HEK293 (cell line): ENCODE measurements around the gene TAF12.
A peak's percentile ranks its signal among the peaks of the same experiment; 100 is the strongest.

ENCODE experiments used
- CTCF ChIA-PET: fragments of 350-600 bp; formaldehyde crosslinking; extraction: SDS; loops from one replicate; lab custom pipeline; 2021; ENCODE audit warnings: antibody characterized with exemption; lab: Yijun Ruan, JAX
- POLR2A ChIA-PET: fragments of 300-600 bp; formaldehyde crosslinking; extraction: SDS; loops from one replicate; lab custom pipeline; 2020; ENCODE audit warnings: antibody characterized with exemption, inconsistent platforms; lab: Yijun Ruan, JAX
- H3K27ac ChIP-seq: fragments of 200-500 bp; sonication (Bioruptor generic); 2 replicates; pipeline ENCODE4 v1.5.1; 2014; ENCODE audit warnings: low read depth, low read length, control low read depth, inconsistent platforms; ENCODE audit errors: extremely low read depth
- H3K36me3 ChIP-seq, 2 experiments: fragments of 200-500 bp in 1 of 2; sonication (Bioruptor generic) in 1 of 2; 1 replicate in 1 of 2; 2 replicates in 1 of 2; pipeline ENCODE4 v1.5.1; 2014 to 2017; ENCODE audit warnings: inconsistent platforms in 2 of 2, low read length in 2 of 2; ENCODE audit not compliant: control insufficient read depth in 2 of 2, insufficient read depth in 1 of 2
- H3K4me1 ChIP-seq: fragments of 200-500 bp; sonication (Bioruptor generic); 2 replicates; pipeline ENCODE4 v1.5.1; 2014; ENCODE audit warnings: mild to moderate bottlenecking, low read length, inconsistent platforms; ENCODE audit not compliant: control insufficient read depth, insufficient read depth
- H3K4me3 ChIP-seq: 2 replicates; pipeline ENCODE4 v1.5.1; 2011; ENCODE audit warnings: low read depth, mild to moderate bottlenecking, control low read depth, low read length, moderate library complexity
- H3K9me3 ChIP-seq: fragments of 200-500 bp; sonication (Bioruptor generic); 2 replicates; pipeline ENCODE4 v1.5.1; 2014; ENCODE audit warnings: low read depth, low read length, inconsistent platforms; ENCODE audit not compliant: control insufficient read depth, insufficient read depth
- BCL11B ChIP-seq: fragments of 450-650 bp; formaldehyde crosslinking; IDR thresholded peaks from 2 replicates; pipeline ENCODE4 v1.5.1; 2016; ENCODE audit warnings: low read depth, missing biosample characterization, missing genetic modification characterization
- OSR2 ChIP-seq: fragments of 450-650 bp; formaldehyde crosslinking; IDR thresholded peaks from 2 replicates; pipeline ENCODE4 v1.5.1; 2016; ENCODE audit warnings: missing biosample characterization, missing genetic modification characterization
- SCRT1 ChIP-seq: fragments of 450-650 bp; formaldehyde crosslinking; IDR thresholded peaks from 2 replicates; pipeline ENCODE4 v1.5.1; 2016; ENCODE audit warnings: missing biosample characterization, missing genetic modification characterization, borderline replicate concordance
- SCRT2 ChIP-seq: fragments of 450-650 bp; formaldehyde crosslinking; IDR thresholded peaks from 2 replicates; pipeline ENCODE4 v1.5.1; 2016; ENCODE audit warnings: missing biosample characterization, missing genetic modification characterization
- SETDB1 ChIP-seq: IDR thresholded peaks from one replicate; pipeline ENCODE4 v1.6.1; 2017; ENCODE audit warnings: mild to moderate bottlenecking, low read length, moderate library complexity, mixed read lengths; ENCODE audit not compliant: insufficient read length
- ZNF184 ChIP-seq: fragments of 450-650 bp; IDR thresholded peaks from 2 replicates; pipeline ENCODE4 v1.5.1; 2018; ENCODE audit warnings: missing biosample characterization, mild to moderate bottlenecking, missing genetic modification characterization
- ZNF324 ChIP-seq: fragments of 450-650 bp; formaldehyde crosslinking; IDR thresholded peaks from 2 replicates; pipeline ENCODE4 v1.5.1; 2016; ENCODE audit warnings: missing biosample characterization, missing genetic modification characterization
- ZNF341 ChIP-seq: fragments of 450-650 bp; formaldehyde crosslinking; IDR thresholded peaks from 2 replicates; pipeline ENCODE4; 2016; ENCODE audit warnings: low read depth, missing biosample characterization, missing genetic modification characterization
- ZNF366 ChIP-seq: fragments of 450-650 bp; formaldehyde crosslinking; conservative IDR thresholded peaks from 2 replicates; pipeline ENCODE4 v1.5.1; 2016; ENCODE audit warnings: missing biosample characterization, missing genetic modification characterization
- ZNF514 ChIP-seq: fragments of 450-650 bp; formaldehyde crosslinking; IDR thresholded peaks from 2 replicates; pipeline ENCODE4 v1.5.1; 2016; ENCODE audit warnings: missing biosample characterization, missing genetic modification characterization
- ZNF521 ChIP-seq: fragments of 450-650 bp; formaldehyde crosslinking; IDR thresholded peaks from 2 replicates; pipeline ENCODE4 v1.5.1; 2017; ENCODE audit warnings: missing biosample characterization, mild to moderate bottlenecking, missing genetic modification characterization
- ZNF530 ChIP-seq: fragments of 450-650 bp; formaldehyde crosslinking; IDR thresholded peaks from 2 replicates; pipeline ENCODE4 v1.5.1; 2016; ENCODE audit warnings: low read depth, missing biosample characterization, missing genetic modification characterization
- ZNF677 ChIP-seq: fragments of 450-650 bp; IDR thresholded peaks from 2 replicates; pipeline ENCODE4 v1.5.0; 2018; ENCODE audit warnings: missing biosample characterization, mild to moderate bottlenecking, missing genetic modification characterization, moderate library complexity
- ZNF701 ChIP-seq: fragments of 450-650 bp; formaldehyde crosslinking; IDR thresholded peaks from 2 replicates; pipeline ENCODE4 v1.5.1; 2016; ENCODE audit warnings: missing biosample characterization, missing genetic modification characterization
- ZNF785 ChIP-seq: fragments of 450-650 bp; formaldehyde crosslinking; IDR thresholded peaks from 2 replicates; pipeline ENCODE4 v1.5.1; 2016; ENCODE audit warnings: missing biosample characterization, missing genetic modification characterization
- ZNF843 ChIP-seq: fragments of 450-650 bp; formaldehyde crosslinking; IDR thresholded peaks from 2 replicates; pipeline ENCODE4 v1.5.1; 2016; ENCODE audit warnings: missing biosample characterization, missing genetic modification characterization
- TF ChIP-seq, protein P1 (sequence below): fragments of 450-650 bp; formaldehyde crosslinking; conservative IDR thresholded peaks from 2 replicates; pipeline ENCODE4 v1.5.1; 2016; ENCODE audit warnings: low read depth, missing biosample characterization, missing genetic modification characterization
- TF ChIP-seq, protein P2 (sequence below): fragments of 450-650 bp; formaldehyde crosslinking; IDR thresholded peaks from 2 replicates; pipeline ENCODE4 v1.5.1; 2016; ENCODE audit warnings: missing biosample characterization, missing genetic modification characterization
- TF ChIP-seq, protein P3 (sequence below): fragments of 450-650 bp; formaldehyde crosslinking; IDR thresholded peaks from 2 replicates; pipeline ENCODE4 v1.5.1; 2017; ENCODE audit warnings: missing biosample characterization, missing genetic modification characterization

Gene TAF12

DNA sequence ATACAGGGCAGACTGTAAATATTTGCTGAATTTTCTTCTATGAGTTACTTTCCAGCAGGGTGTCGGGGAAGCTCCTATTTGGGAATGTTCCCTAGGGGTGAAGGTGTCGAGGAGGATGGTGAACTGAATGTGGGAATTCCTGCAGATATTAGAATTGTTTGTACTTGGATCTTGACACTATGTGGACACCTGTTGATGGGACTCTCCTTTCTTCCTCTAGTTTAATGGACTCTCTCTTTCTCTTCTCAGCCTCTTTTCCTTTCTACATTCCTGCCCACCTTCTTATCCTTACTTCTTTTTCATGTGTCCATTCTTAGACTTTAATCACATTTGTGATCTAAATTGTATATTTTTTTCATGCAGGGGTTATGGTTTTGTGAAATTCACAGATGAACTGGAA lies 75.9 kb downstream of the TAF12 start (continued):
- TF ChIP-seq, protein P1, sequence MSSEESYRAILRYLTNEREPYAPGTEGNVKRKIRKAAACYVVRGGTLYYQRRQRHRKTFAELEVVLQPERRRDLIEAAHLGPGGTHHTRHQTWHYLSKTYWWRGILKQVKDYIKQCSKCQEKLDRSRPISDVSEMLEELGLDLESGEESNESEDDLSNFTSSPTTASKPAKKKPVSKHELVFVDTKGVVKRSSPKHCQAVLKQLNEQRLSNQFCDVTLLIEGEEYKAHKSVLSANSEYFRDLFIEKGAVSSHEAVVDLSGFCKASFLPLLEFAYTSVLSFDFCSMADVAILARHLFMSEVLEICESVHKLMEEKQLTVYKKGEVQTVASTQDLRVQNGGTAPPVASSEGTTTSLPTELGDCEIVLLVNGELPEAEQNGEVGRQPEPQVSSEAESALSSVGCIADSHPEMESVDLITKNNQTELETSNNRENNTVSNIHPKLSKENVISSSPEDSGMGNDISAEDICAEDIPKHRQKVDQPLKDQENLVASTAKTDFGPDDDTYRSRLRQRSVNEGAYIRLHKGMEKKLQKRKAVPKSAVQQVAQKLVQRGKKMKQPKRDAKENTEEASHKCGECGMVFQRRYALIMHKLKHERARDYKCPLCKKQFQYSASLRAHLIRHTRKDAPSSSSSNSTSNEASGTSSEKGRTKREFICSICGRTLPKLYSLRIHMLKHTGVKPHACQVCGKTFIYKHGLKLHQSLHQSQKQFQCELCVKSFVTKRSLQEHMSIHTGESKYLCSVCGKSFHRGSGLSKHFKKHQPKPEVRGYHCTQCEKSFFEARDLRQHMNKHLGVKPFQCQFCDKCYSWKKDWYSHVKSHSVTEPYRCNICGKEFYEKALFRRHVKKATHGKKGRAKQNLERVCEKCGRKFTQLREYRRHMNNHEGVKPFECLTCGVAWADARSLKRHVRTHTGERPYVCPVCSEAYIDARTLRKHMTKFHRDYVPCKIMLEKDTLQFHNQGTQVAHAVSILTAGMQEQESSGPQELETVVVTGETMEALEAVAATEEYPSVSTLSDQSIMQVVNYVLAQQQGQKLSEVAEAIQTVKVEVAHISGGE (tag by site-specific recombination) = no peak
- TF ChIP-seq ZNF701 (tag by site-specific recombination) = no peak
- TF ChIP-seq SCRT2 (tag by site-specific recombination) = peak; percentile 91
- no peak for TF ChIP-seq ZNF677 (tag by site-specific recombination)
- no peak for TF ChIP-seq SETDB1
- TF ChIP-seq OSR2 (tag by site-specific recombination) = no peak
- TF ChIP-seq ZNF324 (tag by site-specific recombination) = no peak
- no peak for TF ChIP-seq ZNF366 (tag by site-specific recombination)

DNA sequence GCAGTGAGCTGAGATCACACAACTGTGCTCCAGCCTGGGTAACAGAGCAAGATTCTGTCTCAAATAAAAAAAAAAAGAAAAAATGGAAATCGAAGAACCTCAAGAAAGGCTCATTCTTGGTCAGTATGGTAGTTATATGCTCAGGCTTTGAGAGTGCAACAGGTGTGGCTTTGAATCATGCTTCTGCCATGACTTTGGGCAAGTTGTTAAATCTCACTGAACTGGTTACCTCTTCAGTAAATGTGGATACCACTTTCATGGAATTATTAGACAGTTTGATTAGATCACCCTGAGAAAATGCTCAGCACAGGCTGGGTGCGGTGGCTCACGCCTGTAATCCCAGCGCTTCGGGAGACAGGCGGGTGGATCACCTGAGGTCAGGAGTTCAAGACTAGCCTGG lies 77.1 kb downstream of the TAF12 start:
- CTCF ChIA-PET = interaction anchor here (0.6 kb wide), 1 partner anchor 302 kb away, joined by 4 read pairs; no protein-coding TSS in a partner anchor
- POLR2A ChIA-PET = interaction anchor here (0.7 kb wide), 1 partner anchor 305 kb away, joined by 3 read pairs; no protein-coding TSS in a partner anchor
- H3K4me3 ChIP-seq = no peak overlapping the region

DNA sequence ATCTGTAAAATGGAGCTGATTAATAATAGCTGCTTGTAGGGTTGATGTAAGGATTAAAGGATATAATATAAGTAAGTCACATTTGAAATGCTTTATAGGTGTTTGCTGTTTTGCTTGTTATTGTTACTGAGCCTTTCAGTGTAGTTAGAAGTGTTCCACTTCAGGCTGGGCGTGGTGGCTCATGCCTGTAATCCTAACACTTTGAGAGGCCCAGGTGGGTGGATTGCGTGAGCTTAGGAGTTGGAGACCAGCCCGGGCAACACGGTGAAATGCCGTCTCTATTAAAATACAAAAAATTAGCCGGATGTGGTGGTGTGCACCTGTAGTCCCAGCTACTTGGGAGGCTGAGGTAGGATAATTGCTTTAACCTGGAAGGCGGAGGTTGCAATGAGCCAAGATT lies 77.8 kb downstream of the TAF12 start:
- no peaks in the 10 kb centered on the region for H3K9me3 ChIP-seq
- no peak overlapping the region for H3K27ac ChIP-seq
- POLR2A ChIA-PET = interaction anchor here (0.7 to 1.7 kb wide), 3 partner anchors 13 to 304 kb away, joined by 3 to 6 read pairs (median 3); no protein-coding TSS in a partner anchor
- peaks cover 37 to 88% of the 10 kb centered on the region in 2 experiments for H3K36me3 ChIP-seq
- H3K4me1 ChIP-seq = no peaks in the 10 kb centered on the region
- TF ChIP-seq ZNF785 (tag by site-specific recombination) (no peak), ZNF843 (no peak), ZNF341 (tag by site-specific recombination) (no peak), ZNF521 (tag by site-specific recombination) (no peak), ZNF514 (no peak), BCL11B (tag by site-specific recombination) (no peak), ZNF530 (tag by site-specific recombination) (no peak)
- TF ChIP-seq, protein P2, sequence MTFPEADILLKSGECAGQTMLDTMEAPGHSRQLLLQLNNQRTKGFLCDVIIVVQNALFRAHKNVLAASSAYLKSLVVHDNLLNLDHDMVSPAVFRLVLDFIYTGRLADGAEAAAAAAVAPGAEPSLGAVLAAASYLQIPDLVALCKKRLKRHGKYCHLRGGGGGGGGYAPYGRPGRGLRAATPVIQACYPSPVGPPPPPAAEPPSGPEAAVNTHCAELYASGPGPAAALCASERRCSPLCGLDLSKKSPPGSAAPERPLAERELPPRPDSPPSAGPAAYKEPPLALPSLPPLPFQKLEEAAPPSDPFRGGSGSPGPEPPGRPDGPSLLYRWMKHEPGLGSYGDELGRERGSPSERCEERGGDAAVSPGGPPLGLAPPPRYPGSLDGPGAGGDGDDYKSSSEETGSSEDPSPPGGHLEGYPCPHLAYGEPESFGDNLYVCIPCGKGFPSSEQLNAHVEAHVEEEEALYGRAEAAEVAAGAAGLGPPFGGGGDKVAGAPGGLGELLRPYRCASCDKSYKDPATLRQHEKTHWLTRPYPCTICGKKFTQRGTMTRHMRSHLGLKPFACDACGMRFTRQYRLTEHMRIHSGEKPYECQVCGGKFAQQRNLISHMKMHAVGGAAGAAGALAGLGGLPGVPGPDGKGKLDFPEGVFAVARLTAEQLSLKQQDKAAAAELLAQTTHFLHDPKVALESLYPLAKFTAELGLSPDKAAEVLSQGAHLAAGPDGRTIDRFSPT (tag by site-specific recombination) = no peak
- no peak overlapping the region for H3K4me3 ChIP-seq
- CTCF ChIA-PET = interaction anchor here (0.6 kb wide), 1 partner anchor 302 kb away, joined by 4 read pairs; no protein-coding TSS in a partner anchor

More for the DNA sequence above, 77.1 kb downstream of the TAF12 start:
- TF ChIP-seq SCRT1 (tag by site-specific recombination) (peak; percentile 84), ZNF184 (tag by site-specific recombination) (no peak), SCRT2 (tag by site-specific recombination) (peak; percentile 86)
- TF ChIP-seq, protein P3, sequence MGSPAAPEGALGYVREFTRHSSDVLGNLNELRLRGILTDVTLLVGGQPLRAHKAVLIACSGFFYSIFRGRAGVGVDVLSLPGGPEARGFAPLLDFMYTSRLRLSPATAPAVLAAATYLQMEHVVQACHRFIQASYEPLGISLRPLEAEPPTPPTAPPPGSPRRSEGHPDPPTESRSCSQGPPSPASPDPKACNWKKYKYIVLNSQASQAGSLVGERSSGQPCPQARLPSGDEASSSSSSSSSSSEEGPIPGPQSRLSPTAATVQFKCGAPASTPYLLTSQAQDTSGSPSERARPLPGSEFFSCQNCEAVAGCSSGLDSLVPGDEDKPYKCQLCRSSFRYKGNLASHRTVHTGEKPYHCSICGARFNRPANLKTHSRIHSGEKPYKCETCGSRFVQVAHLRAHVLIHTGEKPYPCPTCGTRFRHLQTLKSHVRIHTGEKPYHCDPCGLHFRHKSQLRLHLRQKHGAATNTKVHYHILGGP = peak; percentile 52; the same call in 1 of the 2 replicates
- TF ChIP-seq, all 188 proteins: peak for 3
- Histone ChIP-seq H3K36me3 (peaks cover 36 to 88% of the 10 kb centered on the region in 2 experiments), H3K4me1 (no peaks in the 10 kb centered on the region), H3K27ac (no peak overlapping the region), H3K9me3 (no peaks in the 10 kb centered on the region)
